Measurements from ENCODE around the gene ZNF570.

Gene ZNF570

GRCh38 chr19:37468961-37469777 lies at the start of gene ZNF570:
Gene ZNF570 (plus strand): TSS chr19:37469356. CDS start chr19:37470355, 999 bp downstream.
- peak; percentile 88 for DNase-seq

GRCh38 chr19:37452500-37453245 lies 16.5 kb upstream of the ZNF570 start:
- no peak for DNase-seq

DNA sequence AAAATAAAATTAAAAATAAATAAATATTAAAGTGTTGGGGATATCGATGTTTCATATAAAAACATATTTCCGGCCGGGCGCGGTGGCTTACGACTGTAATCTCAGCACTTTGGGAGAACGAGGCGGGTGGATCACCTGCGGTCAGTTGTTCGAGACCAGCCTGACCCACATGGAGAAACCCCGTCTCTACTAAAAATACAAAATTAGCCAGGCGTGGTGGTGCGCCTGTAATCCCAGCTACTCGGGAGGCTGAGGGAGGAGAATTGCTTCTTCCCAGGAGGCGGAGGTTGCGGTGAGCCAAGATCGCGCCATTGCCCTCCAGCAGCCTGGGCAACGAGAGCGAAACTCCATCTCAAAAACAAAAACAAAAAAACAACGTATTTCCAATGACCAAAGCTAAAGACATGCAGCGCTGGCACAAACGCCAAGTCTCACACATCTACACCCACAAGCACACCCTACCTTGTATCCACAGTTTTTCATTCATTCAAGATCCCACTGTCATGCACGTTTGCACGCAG lies 2.8 kb upstream of the ZNF570 start:
- DNase-seq = no peak

DNA sequence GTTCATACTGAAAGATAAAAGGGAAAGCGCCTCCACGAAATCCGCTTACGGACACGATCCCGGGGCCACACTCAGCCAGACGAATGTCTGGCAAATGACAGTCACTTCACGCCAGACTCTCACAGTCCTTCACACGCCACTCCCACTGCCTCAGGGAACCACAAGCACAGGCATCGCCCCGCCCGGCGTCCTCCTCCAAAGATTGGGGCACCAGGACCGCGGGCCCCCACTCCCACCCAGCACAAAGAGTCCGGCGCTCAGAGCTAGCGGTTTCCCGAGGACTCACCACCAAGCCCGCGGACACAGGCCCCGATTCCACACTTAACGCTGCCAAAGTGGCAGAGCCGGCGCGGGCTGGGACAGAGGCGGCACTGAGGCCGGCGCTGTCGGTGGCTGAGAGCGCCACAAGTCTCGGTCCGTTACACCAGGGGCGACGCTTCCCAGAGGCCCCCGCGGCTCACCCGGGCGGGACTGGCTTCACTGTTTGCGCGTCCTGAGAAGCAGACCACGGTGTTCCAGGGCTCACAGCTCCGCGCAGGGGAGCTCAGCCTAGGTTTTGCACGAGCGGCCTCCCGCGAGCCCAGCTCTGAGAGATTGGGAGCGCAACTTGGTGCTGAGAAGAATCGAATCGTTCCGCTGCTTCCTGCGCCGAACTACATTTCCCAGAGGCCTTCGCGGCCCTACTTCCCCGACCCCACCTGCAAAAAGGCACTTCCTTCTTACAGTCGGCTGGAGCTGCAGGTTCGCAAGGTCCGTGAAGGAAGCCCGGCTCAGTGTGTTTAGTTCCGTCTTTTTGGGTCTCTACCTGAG lies 2.2 kb upstream of the ZNF570 start, which contains the start of gene ZNF569:
TSS of gene ZNF569 (minus strand) at position 647 of the 810 bp plus-strand sequence. CDS start 22,523 bp downstream, outside the sequence.
- DNase-seq = peak; percentile 89

GRCh38 chr19:37467608-37468090 lies 1.5 kb upstream of the ZNF570 start:
- no peak for DNase-seq

DNA sequence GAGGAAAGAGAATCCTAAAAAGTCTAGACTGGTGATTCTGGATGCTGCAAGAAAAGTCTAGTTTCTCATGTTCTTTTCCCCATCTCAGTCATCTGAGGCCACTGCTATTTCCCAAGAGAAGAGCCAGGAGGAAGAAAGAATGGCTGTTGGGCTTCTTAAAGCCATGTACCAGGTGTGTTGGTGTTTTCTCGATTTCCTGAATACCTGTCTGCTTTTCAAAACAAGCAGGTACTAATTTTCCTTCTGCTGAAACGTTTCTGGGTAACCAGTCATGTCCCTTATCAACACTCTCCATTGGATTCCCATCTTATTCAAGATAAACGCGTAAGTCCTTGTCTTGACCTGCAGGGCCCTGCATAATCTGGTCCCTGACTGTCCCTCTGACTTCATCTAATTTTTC lies 1.1 kb downstream of the ZNF570 start:
- no peak for DNase-seq

GRCh38 chr19:37472165-37472564 lies 3.0 kb downstream of the ZNF570 start:
- no peak for DNase-seq

DNA sequence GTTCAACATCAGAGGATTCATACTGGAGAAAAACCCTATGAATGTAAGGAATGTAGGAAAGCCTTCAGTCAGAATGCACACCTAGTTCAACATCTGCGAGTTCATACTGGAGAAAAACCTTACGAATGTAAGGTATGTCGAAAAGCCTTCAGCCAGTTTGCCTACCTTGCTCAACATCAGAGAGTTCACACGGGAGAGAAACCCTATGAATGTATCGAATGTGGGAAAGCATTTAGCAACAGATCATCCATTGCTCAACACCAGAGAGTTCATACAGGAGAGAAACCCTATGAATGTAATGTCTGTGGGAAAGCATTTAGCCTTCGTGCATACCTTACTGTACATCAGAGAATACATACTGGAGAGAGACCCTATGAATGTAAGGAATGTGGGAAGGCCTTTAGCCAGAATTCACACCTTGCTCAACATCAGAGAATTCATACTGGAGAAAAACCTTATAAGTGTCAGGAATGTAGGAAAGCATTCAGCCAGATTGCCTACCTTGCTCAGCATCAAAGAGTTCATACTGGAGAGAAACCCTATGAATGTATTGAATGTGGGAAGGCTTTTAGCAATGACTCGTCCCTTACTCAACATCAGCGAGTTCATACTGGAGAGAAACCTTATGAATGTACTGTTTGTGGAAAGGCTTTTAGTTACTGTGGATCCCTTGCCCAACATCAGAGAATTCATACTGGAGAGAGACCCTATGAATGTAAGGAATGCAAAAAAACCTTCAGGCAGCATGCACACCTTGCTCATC lies 15.4 kb downstream of the ZNF570 start:
- DNase-seq = no peak

DNA sequence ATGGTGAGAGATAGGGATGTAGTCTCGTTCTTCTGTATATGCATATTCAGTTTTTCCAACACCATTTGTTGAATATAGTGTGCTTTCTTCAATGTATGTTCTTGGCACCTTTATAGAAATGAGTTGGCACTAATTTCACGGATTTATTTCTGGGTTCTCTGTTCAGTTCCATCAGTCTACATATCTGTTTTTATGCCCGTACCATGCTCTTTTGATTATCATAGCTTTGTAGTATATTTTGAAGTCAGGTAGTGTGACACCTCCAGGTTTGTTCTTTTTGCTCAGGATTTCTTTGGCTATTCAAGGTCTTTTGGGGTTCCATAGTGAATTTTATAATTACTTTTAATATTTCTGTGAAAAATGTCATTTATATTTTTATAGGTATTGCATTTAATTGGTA lies 23.1 kb downstream of the ZNF570 start:
- no peak for DNase-seq

DNA sequence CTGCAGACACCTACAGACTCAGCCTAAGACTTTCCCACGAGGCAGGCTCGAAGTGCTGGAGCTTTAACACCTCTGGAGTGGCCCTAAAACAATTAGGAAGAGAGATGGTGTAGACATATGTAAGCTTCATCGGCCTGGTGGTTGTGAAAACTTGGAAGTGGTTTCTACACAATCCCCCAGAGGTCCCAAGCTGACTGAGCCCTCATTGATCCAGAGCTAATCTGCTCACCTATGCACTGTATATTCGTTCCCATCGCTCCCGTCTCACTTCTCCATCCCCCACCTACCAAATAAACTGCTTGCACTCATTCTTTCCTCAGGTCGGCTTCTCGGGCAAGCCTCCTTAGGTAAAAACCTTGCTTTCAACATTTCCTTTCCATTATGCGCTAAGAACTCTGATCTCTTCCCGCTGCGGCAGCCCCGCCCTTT lies 36.8 kb downstream of the ZNF570 start:
- DNase-seq = no peak

DNA sequence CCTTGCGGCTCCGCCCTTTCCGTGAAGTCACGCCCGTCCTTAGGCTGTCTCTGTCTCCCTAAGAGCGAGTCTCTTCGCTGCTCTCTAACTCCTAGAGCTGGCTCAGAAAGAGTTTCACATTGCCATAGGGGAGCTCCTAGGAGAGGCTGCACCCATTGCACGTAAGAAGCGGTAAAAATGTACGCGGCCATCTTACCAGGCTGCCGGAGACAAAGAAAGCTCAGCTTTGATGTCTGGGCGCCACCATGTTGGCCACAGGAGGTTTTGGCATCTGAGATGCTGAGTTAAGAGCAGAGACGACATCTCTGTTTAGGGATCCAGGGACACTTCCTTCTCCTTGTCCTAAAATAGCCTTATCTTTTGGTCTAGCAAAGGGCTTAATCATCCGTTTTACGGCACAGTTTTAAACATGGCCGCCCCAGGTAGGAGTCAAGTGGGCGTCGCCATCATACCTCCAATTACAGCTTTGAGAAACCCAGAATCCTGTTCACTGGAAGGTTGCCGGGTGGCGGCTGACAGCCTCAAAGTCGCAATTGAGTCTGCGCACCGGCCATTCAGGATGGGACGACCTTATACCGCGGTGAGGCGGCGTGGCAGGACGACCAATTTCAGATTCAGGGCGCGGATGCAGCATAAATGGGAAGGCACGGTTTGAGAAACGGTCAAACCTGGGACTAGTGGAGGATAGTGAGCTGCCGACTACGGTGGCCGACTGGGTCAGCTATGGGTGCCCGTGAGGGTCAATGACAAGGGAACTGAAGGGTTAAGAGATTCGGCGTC lies 37.4 kb downstream of the ZNF570 start, which contains the start of gene ZNF793:
TSS of gene ZNF793 (plus strand) at position 553 of the 780 bp plus-strand sequence. CDS start 16,501 bp downstream, outside the sequence.
- peak; percentile 83 for DNase-seq

GRCh38 chr19:37507167-37507464 lies 38.0 kb downstream of the ZNF570 start:
- DNase-seq = no peak

- DNase-seq = no peak
Observed at GRCh38 chr19:37511186-37511585, 42.0 kb downstream of the ZNF570 start.

GRCh38 chr19:37511821-37512220 lies 42.7 kb downstream of the ZNF570 start:
- no peak for DNase-seq

- no peak for DNase-seq
Observed at GRCh38 chr19:37513397-37513796, 44.2 kb downstream of the ZNF570 start.

GRCh38 chr19:37519890-37520289 lies 50.7 kb downstream of the ZNF570 start:
- DNase-seq = peak; percentile 1

- DNase-seq = no peak
Observed at GRCh38 chr19:37537391-37537947, 68.3 kb downstream of the ZNF570 start.

All from stimulated activated CD4-positive, alpha-beta T cell treated with anti-CD3 and anti-CD28 coated beads, Interleukin-1b, Interleukin-23, amount 100 ng/mL, for 48 hours (primary cell).